NCI-H1105 treated with DMSO at 0.1 percent for 48 hours (cell line): Measurements from ENCODE around the gene SQOR.
A peak's percentile ranks its signal among the peaks of the same experiment; 100 is the strongest.
"Not testable (repeated sequence)": the region's sequence is repeated elsewhere in the genome, so short reads cannot be mapped to it uniquely, and the experiment has no call there.

ENCODE experiments used
- DNase-seq: peaks from one replicate; lab custom pipeline; 2025; lab: John Stamatoyannopoulos, UW

Gene SQOR

DNA sequence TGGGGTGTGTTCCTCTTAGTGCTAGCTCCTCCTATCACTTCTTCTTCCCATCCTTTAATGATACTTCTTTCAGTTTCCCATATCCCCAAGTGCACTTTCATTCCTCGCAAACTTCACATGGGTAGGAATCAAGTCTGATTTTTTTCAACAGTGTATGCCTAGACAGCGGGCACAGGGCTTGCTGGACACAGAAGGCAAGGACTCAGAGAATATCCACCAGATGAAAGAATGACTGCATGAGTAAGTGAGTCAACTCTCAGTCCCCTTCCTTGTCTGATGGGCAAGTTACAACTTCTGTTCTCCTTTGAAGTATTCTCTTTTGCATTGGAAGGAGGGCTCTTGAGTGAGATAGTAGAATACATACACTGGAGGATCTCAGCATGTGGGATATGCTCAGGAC is 3.1 kb upstream of the SQOR start:
- DNase-seq: no peak

- DNase-seq: no peak
Observed at GRCh38 chr15:45635191-45635638, 386 bp downstream of the SQOR start.

GRCh38 chr15:45635763-45636292 is 999 bp downstream of the SQOR start:
- DNase-seq: no peak

- DNase-seq: no peak
Observed at GRCh38 chr15:45637141-45637540, 2.3 kb downstream of the SQOR start.

GRCh38 chr15:45637552-45638033 is 2.8 kb downstream of the SQOR start:
- DNase-seq: peak; percentile 16

DNA sequence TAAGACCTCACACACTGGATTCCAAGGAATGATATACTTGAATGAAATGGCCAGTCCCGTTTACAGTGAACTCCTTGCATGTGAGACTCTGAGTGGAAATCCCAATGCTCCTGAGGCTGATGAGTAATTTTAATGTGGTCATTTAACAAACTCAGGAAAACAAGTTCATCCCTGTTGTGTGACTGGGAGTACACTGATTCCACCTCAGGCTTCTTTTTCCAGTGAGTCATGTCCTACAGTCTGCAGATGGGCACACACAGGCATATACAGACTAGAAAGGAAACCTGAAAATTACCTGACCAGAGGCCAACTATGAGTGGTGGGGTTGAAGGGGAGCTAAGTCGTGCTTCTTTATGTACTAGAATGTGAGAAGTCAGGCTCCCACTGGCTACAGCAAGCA is 5.8 kb downstream of the SQOR start:
- no peak for DNase-seq

DNA sequence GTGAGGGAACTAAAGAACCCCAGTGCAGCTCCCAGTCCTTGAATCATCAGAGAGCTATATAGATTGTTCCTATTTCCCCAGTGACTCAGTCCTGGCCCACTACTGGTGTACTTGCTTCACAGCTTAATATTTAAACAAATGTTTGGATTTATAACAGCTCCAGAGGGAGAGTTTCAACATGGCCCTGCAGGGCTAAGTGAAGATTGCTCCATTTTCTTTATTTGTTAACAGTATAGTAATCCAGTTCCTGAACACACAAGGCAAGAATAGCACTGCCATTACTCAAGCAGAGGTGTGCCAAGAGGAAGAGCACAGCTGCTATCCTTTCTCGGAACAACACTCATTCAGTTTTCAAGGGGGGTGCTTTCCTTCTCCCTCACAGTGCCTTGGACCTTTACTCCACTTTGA is 6.5 kb downstream of the SQOR start:
- no peak for DNase-seq

GRCh38 chr15:45641999-45642932 is 7.4 kb downstream of the SQOR start:
- no peak for DNase-seq

GRCh38 chr15:45644437-45644836 is 9.6 kb downstream of the SQOR start:
- no peak for DNase-seq

DNA sequence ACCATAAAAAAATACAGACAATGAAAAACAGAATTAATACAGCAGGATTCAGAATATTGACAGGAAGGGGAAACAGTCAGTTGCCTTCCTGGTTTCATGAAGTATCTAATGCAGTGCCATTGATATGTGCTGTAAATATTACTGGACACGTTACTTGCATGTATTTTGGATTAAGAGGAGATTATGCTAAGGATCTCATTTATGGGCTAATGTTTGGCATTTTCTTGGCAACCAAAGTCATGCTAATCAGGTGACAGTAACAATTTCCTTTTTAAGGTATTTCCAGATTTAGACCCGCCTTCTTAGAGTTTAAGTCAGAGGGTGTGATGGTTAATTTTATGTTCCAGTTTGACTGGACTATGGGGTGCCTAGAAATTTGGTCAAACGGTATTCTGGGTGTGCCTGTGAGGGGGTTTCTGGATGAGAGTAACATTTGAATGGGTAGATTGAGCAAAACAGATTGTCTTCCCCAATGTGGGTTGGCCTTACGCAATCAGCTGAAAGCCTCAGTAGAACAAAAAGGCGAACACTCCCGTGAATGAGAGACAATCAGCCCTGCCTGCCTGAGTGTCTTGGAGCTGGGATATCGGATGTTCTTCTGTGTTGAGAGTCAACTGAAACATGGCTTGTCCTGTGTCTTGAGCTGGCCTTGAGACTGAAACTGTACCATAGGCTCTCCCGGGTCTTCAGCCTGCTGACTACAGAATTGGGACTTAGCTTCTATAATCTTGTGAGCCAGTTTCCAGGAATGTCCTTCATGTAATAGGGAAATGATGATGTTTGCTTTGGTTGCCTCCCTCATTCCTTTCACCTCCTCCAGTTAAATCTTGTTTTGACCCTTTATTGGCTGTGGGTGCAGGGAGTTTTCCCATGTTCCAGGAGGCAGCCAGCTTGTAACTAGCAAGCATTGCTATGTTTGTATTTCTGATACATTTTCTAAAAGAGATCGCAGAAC is 10.5 kb downstream of the SQOR start:
- DNase-seq: no peak

DNA sequence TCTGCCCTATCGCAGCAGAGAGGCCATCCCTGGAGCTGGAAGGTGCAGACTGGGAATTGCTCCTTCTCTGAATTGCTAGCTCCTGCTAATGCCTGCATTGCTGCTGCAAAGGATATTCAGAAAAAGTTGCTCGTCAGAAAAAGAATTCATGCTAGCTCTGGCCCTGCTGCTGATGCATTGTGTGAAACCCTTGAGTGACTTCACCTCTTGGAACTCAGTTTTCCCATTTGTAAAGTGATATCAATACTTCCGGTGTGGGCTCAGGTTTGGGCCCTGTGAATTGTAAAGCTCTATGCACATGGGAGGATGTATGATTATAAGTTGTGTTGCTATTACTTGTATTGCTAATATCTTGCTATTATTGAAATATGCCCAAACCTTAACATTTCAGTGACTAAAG is 11.4 kb downstream of the SQOR start:
- no peak for DNase-seq

GRCh38 chr15:45647828-45648227 is 13.0 kb downstream of the SQOR start:
- DNase-seq: no peak

DNA sequence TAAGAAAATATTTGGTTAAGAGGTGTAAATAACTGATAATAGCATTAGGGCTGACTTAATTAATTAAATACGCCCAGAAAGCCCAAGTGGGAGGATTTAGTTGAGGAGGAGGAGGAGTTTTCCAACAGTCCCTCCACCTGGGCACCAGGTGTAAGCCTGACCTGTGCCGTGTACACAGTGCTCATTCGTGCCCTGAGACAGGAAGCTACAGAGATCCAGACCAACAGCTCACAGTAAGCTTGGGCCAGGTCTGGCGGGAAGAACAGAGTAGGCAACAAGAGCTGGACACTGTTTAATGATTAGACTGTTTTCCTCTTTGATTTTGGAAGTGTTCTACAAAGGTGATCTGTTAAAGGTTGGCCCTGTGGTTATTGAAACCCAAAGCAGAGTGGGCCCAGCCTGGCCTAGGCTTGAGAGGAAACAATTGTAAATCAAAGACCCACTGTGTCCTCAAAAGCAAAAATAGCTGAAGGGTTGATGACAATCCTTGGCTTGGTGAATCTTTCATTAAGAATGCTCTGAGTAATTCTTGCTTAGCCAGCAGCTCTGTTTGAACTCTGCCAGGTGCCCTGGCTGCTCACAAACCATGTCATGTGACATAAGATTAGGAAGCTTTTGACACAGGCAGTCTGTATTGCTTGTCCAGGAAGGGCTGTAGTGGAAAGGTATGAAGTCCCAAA is 13.8 kb downstream of the SQOR start:
- DNase-seq: no peak

DNA sequence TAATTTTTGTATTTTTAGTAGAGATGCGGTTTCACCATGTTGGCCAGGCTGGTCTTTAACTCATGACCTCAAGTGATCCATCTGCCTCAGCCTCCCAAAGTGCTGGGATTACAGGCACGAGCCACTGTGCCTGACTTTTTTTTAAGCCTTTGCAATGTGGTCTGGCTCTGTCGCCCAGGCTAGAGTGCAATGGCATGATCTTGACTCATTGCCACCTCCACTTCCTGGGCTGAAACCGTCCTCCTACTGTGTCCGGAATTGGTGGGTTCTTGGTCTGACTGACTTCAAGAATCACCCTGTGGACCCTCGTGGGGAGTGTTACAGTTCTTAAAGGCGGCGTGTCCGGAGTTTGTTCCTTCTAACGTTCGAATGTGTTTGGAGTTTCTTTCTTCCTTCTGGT is 15.2 kb downstream of the SQOR start:
- DNase-seq: not testable (repeated sequence)

DNA sequence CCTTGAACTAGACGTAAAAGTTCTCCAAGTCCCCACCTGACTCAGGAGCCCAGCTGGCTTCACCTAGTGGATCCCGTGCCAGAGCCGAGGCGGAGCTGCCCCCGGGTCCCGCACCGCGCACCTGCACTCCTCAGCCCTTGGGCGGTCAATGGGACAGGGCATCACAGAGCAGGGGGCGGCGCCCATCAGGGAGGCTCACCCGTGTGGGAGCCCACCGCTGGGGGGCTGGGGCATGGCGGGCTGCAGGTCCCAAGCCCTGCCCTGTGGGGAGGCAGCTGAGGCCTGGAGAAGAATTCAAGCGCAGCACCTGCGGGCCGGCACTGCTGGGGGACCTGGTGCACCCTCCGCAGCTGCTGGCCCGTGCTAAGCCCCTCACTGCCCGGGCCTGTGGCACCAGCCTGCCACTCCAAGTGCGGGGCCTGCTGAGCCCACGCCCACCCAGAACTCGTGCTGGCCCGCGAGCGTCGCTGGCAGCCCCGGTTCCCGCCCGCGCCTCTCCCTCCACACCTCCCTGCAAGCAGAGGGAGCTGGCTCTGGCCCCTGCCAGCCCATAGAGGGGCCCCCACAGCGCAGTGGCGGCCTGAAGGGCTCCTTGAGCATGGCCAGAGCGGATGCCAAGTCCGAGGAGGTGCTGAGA is 16.2 kb downstream of the SQOR start:
- no peak for DNase-seq

DNA sequence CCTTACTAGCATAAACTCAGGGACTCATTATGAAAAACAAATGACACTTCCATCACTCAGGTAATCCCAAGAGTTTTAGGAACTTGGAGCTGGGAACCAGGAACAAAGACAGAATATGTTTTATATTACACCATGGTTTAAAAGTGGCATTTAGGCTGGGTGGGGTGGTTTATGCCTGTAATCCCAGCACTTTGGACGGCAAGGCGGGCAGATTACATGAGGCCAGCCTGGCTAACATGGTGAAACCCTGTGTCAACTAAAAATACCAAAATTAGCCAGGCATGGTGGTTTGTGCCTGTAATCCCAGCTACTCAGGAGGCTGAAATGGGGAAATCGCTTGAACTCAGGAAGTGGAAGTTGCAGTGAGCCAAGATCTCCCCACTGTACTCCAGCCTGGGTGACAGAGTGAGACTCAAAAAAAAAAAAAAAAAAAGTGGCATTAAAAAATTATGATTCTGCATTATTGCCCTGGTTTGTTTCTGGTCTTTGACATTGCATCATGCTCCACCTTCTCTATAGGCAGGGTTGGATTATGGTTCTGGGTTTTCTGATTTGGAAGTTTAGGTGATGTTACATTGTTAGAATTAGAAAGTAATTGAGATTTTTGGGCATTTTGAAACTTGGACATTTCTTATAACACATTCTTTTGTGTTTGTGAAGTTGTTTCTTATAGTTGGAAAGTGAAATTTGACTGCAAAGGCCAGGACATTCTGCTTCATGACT is 19.0 kb downstream of the SQOR start:
- no peak for DNase-seq

GRCh38 chr15:45654749-45655148 is 19.9 kb downstream of the SQOR start:
- DNase-seq: no peak

GRCh38 chr15:45657254-45657653 is 22.4 kb downstream of the SQOR start:
- DNase-seq: no peak

DNA sequence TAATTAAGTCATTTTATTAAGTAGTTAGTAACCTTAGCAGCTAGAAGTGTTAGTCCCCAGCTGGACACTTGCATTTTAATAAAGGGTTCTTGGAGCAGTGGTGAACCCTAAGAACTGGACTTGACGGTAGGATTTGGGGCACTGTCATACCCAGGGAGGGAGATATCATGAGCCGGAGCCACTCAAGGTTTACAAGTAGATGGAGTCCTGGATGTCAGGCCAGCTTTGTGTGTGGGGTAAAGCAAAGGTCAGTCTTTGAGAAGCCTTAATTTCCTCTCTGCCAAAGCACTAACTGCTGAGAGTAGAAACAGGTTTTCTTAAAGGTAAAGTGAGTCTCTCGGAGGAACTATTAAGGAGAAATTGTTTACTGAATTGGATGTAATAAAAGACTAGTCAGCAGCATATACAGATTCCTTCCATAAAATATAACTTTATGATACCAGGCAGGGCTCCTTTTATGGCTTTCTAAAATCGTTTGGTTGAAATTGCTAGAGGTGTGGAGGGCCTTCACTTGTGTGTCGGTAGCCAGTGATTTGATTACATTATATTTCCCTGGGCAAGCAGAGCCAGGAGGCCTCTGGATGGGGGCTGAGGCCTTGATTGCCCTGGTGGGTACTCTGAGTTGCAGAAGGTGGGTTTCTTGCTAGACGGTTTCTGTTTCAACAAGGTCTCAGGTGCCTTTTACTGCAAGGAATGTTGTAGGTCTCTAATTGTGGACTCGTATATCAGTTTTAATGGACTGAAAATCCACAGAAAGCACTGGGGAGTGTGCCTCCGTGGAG is 23.1 kb downstream of the SQOR start:
- no peak for DNase-seq
